ENCODE data around the gene EIPR1. TPM values are rescaled to one million over a fixed set of nuclear protein-coding genes. Genes with fewer than 3 reads are reported as not detected.

Gene EIPR1
- total RNA-seq, 4 donors from 2014 or later: 24.9 to 46.2 (median 36.3) TPM

GRCh38 chr2:3278521-3279218, 98.9 kb downstream of the EIPR1 start:
- no peak for TF ChIP-seq CTCF (IDR thresholded peaks at IDR 0.05)
- TF ChIP-seq EP300 (IDR thresholded peaks at IDR 0.05): no peak
- no peak for TF ChIP-seq POLR2A (IDR thresholded peaks at IDR 0.05)
- WGBS, 2 donors: 87 to 88% methylated on average over 14 of the region's 14 CpGs
- no peaks in the 10 kb centered on the region for H3K4me1 ChIP-seq
- peaks cover 0 to 33% (median 1%) of the 10 kb centered on the region in 4 donors for H3K9me3 ChIP-seq
- peaks cover 0 to 31% (median 0%) of the 10 kb centered on the region in 3 donors for H3K36me3 ChIP-seq
- H3K27me3 ChIP-seq: no peaks in the 10 kb centered on the region
- no peak overlapping the region for H3K27ac ChIP-seq
- DNase-seq (ENCODE audit: low spot score in 2 of 2): no peak
- H3K4me3 ChIP-seq: no peak overlapping the region

- H3K4me3 ChIP-seq: no peak overlapping the region
- 90 to 98% methylated on average over 14 to 15 of the region's 16 CpGs for WGBS, 2 donors
- no peaks in the 10 kb centered on the region for H3K4me1 ChIP-seq
- no peaks in the 10 kb centered on the region for H3K27me3 ChIP-seq
- H3K27ac ChIP-seq: no peak overlapping the region
- TF ChIP-seq CTCF (IDR thresholded peaks at IDR 0.05): no peak
- no peak for TF ChIP-seq EP300 (IDR thresholded peaks at IDR 0.05)
- TF ChIP-seq POLR2A (IDR thresholded peaks at IDR 0.05): no peak
- H3K36me3 ChIP-seq: peaks cover 0 to 31% (median 0%) of the 10 kb centered on the region in 3 donors
- peaks cover 0 to 35% (median 1%) of the 10 kb centered on the region in 4 donors for H3K9me3 ChIP-seq
- DNase-seq (ENCODE audit: low spot score in 2 of 2): no peak
Measured at GRCh38 chr2:3277748-3278520, 99.7 kb downstream of the EIPR1 start.

GRCh38 chr2:3277050-3277747, 100.4 kb downstream of the EIPR1 start:
- TF ChIP-seq CTCF (IDR thresholded peaks at IDR 0.05) (no peak), EP300 (IDR thresholded peaks at IDR 0.05) (no peak), POLR2A (IDR thresholded peaks at IDR 0.05) (no peak)
- Histone ChIP-seq H3K9me3 (peaks cover 0 to 35% (median 1%) of the 10 kb centered on the region in 4 donors), H3K27me3 (no peaks in the 10 kb centered on the region), H3K27ac (no peak overlapping the region), H3K36me3 (peaks cover 0 to 31% (median 0%) of the 10 kb centered on the region in 3 donors), H3K4me3 (no peak overlapping the region), H3K4me1 (no peaks in the 10 kb centered on the region)
- DNase-seq (ENCODE audit: low spot score in 2 of 2): no peak
- WGBS, 2 donors: 82 to 86% methylated on average over 25 of the region's 25 CpGs

GRCh38 chr2:3272761-3273160, 104.9 kb downstream of the EIPR1 start:
- no peak for DNase-seq (ENCODE audit: low spot score in 2 of 2)
- 95 to 97% methylated on average over 7 of the region's 7 CpGs for WGBS, 2 donors
- no peak overlapping the region for H3K4me3 ChIP-seq

More at GRCh38 chr2:3272761-3273160, 104.9 kb downstream of the EIPR1 start:
- peaks cover 0 to 37% (median 3%) of the 10 kb centered on the region in 4 donors for H3K9me3 ChIP-seq
- H3K27me3 ChIP-seq: no peaks in the 10 kb centered on the region
- peaks cover 0 to 21% (median 0%) of the 10 kb centered on the region in 3 donors for H3K36me3 ChIP-seq
- TF ChIP-seq EP300 (IDR thresholded peaks at IDR 0.05): no peak
- no peak for TF ChIP-seq POLR2A (IDR thresholded peaks at IDR 0.05)
- no peak for TF ChIP-seq CTCF (IDR thresholded peaks at IDR 0.05)
- H3K4me1 ChIP-seq: no peaks in the 10 kb centered on the region
- H3K27ac ChIP-seq: no peak overlapping the region
